ENCODE data around the gene LRP5.

Gene LRP5

GRCh38 chr11:68312117-68312779 is at the start of gene LRP5:
LRP5 (plus strand) TSS chr11:68312591; CDS start chr11:68312715, 124 bp downstream.
- DNase-seq (ENCODE audit: low read depth): peak; percentile 78

GRCh38 chr11:68263444-68264035 is 48.9 kb upstream of the LRP5 start:
- Histone ChIP-seq H3K4me3 (ENCODE audit: low read length) (no peak overlapping the region), H3K27me3 (replicated peaks; ENCODE audit: control insufficient read depth, insufficient read depth, low read length) (no peaks in the 10 kb centered on the region), H3K4me1 (ENCODE audit: control insufficient read depth, insufficient read depth, low read length) (no peaks in the 10 kb centered on the region), H3K9me3 (ENCODE audit: control insufficient read depth, low read length) (no peaks in the 10 kb centered on the region), H3K9ac (ENCODE audit: low read length) (no peak overlapping the region), H3K36me3 (ENCODE audit: control insufficient read depth, insufficient read depth, low read length, severe bottlenecking) (peaks cover 71% of the 10 kb centered on the region)
- DNase-seq (ENCODE audit: low read depth): no peak

More at GRCh38 chr11:68312117-68312779, at the start of gene LRP5:
- H3K9me3 ChIP-seq (ENCODE audit: control insufficient read depth, low read length): no peaks in the 10 kb centered on the region
- peaks cover 30% of the 10 kb centered on the region for H3K4me1 ChIP-seq (ENCODE audit: control insufficient read depth, insufficient read depth, low read length)
- no peaks in the 10 kb centered on the region for H3K27me3 ChIP-seq (replicated peaks; ENCODE audit: control insufficient read depth, insufficient read depth, low read length)
- H3K9ac ChIP-seq (ENCODE audit: low read length): peak within 1 kb of the TSS; percentile 85
- no peaks in the 10 kb centered on the region for H3K36me3 ChIP-seq (ENCODE audit: control insufficient read depth, insufficient read depth, low read length, severe bottlenecking)
- H3K4me3 ChIP-seq (ENCODE audit: low read length): peak within 1 kb of the TSS; percentile 86

- DNase-seq (ENCODE audit: low read depth): no peak
- no peaks in the 10 kb centered on the region for H3K27me3 ChIP-seq (replicated peaks; ENCODE audit: control insufficient read depth, insufficient read depth, low read length)
- H3K4me3 ChIP-seq (ENCODE audit: low read length): no peak overlapping the region
- peaks cover 1% of the 10 kb centered on the region for H3K4me1 ChIP-seq (ENCODE audit: control insufficient read depth, insufficient read depth, low read length)
- no peak overlapping the region for H3K9ac ChIP-seq (ENCODE audit: low read length)
- H3K9me3 ChIP-seq (ENCODE audit: control insufficient read depth, low read length): no peaks in the 10 kb centered on the region
- peaks cover 71% of the 10 kb centered on the region for H3K36me3 ChIP-seq (ENCODE audit: control insufficient read depth, insufficient read depth, low read length, severe bottlenecking)
Measured at GRCh38 chr11:68264244-68264643, 48.1 kb upstream of the LRP5 start.

GRCh38 chr11:68264741-68265540 is 47.5 kb upstream of the LRP5 start:
- no peak for DNase-seq (ENCODE audit: low read depth)
- H3K9ac ChIP-seq (ENCODE audit: low read length): no peak overlapping the region
- H3K27me3 ChIP-seq (replicated peaks; ENCODE audit: control insufficient read depth, insufficient read depth, low read length): no peaks in the 10 kb centered on the region
- H3K4me3 ChIP-seq (ENCODE audit: low read length): no peak overlapping the region
- no peaks in the 10 kb centered on the region for H3K9me3 ChIP-seq (ENCODE audit: control insufficient read depth, low read length)
- H3K36me3 ChIP-seq (ENCODE audit: control insufficient read depth, insufficient read depth, low read length, severe bottlenecking): peaks cover 71% of the 10 kb centered on the region
- peaks cover 8% of the 10 kb centered on the region for H3K4me1 ChIP-seq (ENCODE audit: control insufficient read depth, insufficient read depth, low read length)

GRCh38 chr11:68266121-68266891 is 46.1 kb upstream of the LRP5 start:
- no peaks in the 10 kb centered on the region for H3K9me3 ChIP-seq (ENCODE audit: control insufficient read depth, low read length)
- peaks cover 20% of the 10 kb centered on the region for H3K4me1 ChIP-seq (ENCODE audit: control insufficient read depth, insufficient read depth, low read length)
- H3K36me3 ChIP-seq (ENCODE audit: control insufficient read depth, insufficient read depth, low read length, severe bottlenecking): peaks cover 64% of the 10 kb centered on the region
- no peaks in the 10 kb centered on the region for H3K27me3 ChIP-seq (replicated peaks; ENCODE audit: control insufficient read depth, insufficient read depth, low read length)
- DNase-seq (ENCODE audit: low read depth): no peak
- H3K4me3 ChIP-seq (ENCODE audit: low read length): no peak overlapping the region
- no peak overlapping the region for H3K9ac ChIP-seq (ENCODE audit: low read length)

- DNase-seq (ENCODE audit: low read depth): no peak
- Histone ChIP-seq H3K36me3 (ENCODE audit: control insufficient read depth, insufficient read depth, low read length, severe bottlenecking) (peaks cover 55% of the 10 kb centered on the region), H3K9me3 (ENCODE audit: control insufficient read depth, low read length) (no peaks in the 10 kb centered on the region), H3K4me3 (ENCODE audit: low read length) (no peak overlapping the region), H3K4me1 (ENCODE audit: control insufficient read depth, insufficient read depth, low read length) (peaks cover 20% of the 10 kb centered on the region), H3K9ac (ENCODE audit: low read length) (no peak overlapping the region), H3K27me3 (replicated peaks; ENCODE audit: control insufficient read depth, insufficient read depth, low read length) (no peaks in the 10 kb centered on the region)
Measured at GRCh38 chr11:68266936-68267880, 45.2 kb upstream of the LRP5 start.

GRCh38 chr11:68267881-68268240 is 44.5 kb upstream of the LRP5 start:
- Histone ChIP-seq H3K36me3 (ENCODE audit: control insufficient read depth, insufficient read depth, low read length, severe bottlenecking) (peaks cover 48% of the 10 kb centered on the region), H3K27me3 (replicated peaks; ENCODE audit: control insufficient read depth, insufficient read depth, low read length) (no peaks in the 10 kb centered on the region), H3K9me3 (ENCODE audit: control insufficient read depth, low read length) (no peaks in the 10 kb centered on the region), H3K4me1 (ENCODE audit: control insufficient read depth, insufficient read depth, low read length) (peaks cover 21% of the 10 kb centered on the region), H3K4me3 (ENCODE audit: low read length) (no peak overlapping the region), H3K9ac (ENCODE audit: low read length) (no peak overlapping the region)
- DNase-seq (ENCODE audit: low read depth): no peak

- peaks cover 23% of the 10 kb centered on the region for H3K4me1 ChIP-seq (ENCODE audit: control insufficient read depth, insufficient read depth, low read length)
- H3K9me3 ChIP-seq (ENCODE audit: control insufficient read depth, low read length): no peaks in the 10 kb centered on the region
- no peaks in the 10 kb centered on the region for H3K27me3 ChIP-seq (replicated peaks; ENCODE audit: control insufficient read depth, insufficient read depth, low read length)
- peak overlapping the region; percentile 97 for H3K9ac ChIP-seq (ENCODE audit: low read length)
- peak; percentile 78 for DNase-seq (ENCODE audit: low read depth)
- peaks cover 35% of the 10 kb centered on the region for H3K36me3 ChIP-seq (ENCODE audit: control insufficient read depth, insufficient read depth, low read length, severe bottlenecking)
- peak overlapping the region; percentile 97 for H3K4me3 ChIP-seq (ENCODE audit: low read length)
Measured at GRCh38 chr11:68269414-68270081, 42.8 kb upstream of the LRP5 start.

GRCh38 chr11:68270196-68271022 is 42.0 kb upstream of the LRP5 start:
- Histone ChIP-seq H3K9me3 (ENCODE audit: control insufficient read depth, low read length) (no peaks in the 10 kb centered on the region), H3K4me3 (ENCODE audit: low read length) (peak overlapping the region; percentile 97), H3K4me1 (ENCODE audit: control insufficient read depth, insufficient read depth, low read length) (peaks cover 23% of the 10 kb centered on the region), H3K9ac (ENCODE audit: low read length) (peak overlapping the region; percentile 97), H3K27me3 (replicated peaks; ENCODE audit: control insufficient read depth, insufficient read depth, low read length) (no peaks in the 10 kb centered on the region), H3K36me3 (ENCODE audit: control insufficient read depth, insufficient read depth, low read length, severe bottlenecking) (peaks cover 28% of the 10 kb centered on the region)
- peak; percentile 9 for DNase-seq (ENCODE audit: low read depth)

Measured in adipocyte (in vitro differentiated cells).